ENCODE results near the gene CD59. TPM values are rescaled to one million over a fixed set of nuclear protein-coding genes. Genes with fewer than 3 reads are reported as not detected.

Gene CD59
- total RNA-seq, 3 donors from 2014 or later (not counting 1 experiment from before 2014, with no cell fraction given), result 25.0 to 29.4 (median 26.4) TPM

GRCh38 chr11:33667819-33668467, 68.3 kb downstream of the CD59 start:
- Histone ChIP-seq H3K36me3 (ENCODE audit: control insufficient read depth, insufficient read depth, low read length) (no peaks in the 10 kb centered on the region), H3K27me3 (ENCODE audit: control insufficient read depth, insufficient read depth, low read length) (no peaks in the 10 kb centered on the region), H3K27ac (ENCODE audit: low read length) (no peak overlapping the region), H3K4me3 (ENCODE audit: low read length) (no peak overlapping the region), H3K9me3 (ENCODE audit: control insufficient read depth, insufficient read depth, low read length) (no peaks in the 10 kb centered on the region), H3K4me1 (ENCODE audit: control insufficient read depth, insufficient read depth, low read length) (no peaks in the 10 kb centered on the region)
- peaks cover 9 to 48% of the 10 kb centered on the region in 2 donors for H3K27me3 Mint-ChIP-seq (ENCODE audit: low read depth in 2 of 2)
- intact Hi-C loops (cut with micrococcal nuclease), result no loop called here
- 89% methylated on average over 18 of the region's 18 CpGs for WGBS (ENCODE audit: insufficient coverage)
- peaks cover 0 to 8% of the 10 kb centered on the region in 2 donors for H3K4me1 Mint-ChIP-seq
- no peaks in the 10 kb centered on the region for H3K9me3 Mint-ChIP-seq
- no peak for TF ChIP-seq CTCF (IDR thresholded peaks at IDR 0.05)
- ATAC-seq (no peak), DNase-seq (no peak)
- H3K27ac Mint-ChIP-seq, result no peak overlapping the region
- H3K4me3 Mint-ChIP-seq, result no peak overlapping the region
- no peaks in the 10 kb centered on the region for H3K36me3 Mint-ChIP-seq

GRCh38 chr11:33665350-33666106, 70.7 kb downstream of the CD59 start:
- WGBS (ENCODE audit: insufficient coverage), result 73% methylated on average over 6 of the region's 6 CpGs
- DNase-seq (no peak), ATAC-seq (no peak)
- peaks cover 0 to 5% of the 10 kb centered on the region in 2 donors for H3K4me1 Mint-ChIP-seq
- H3K36me3 Mint-ChIP-seq, result no peaks in the 10 kb centered on the region
- Histone ChIP-seq H3K27me3 (ENCODE audit: control insufficient read depth, insufficient read depth, low read length) (no peaks in the 10 kb centered on the region), H3K4me1 (ENCODE audit: control insufficient read depth, insufficient read depth, low read length) (no peaks in the 10 kb centered on the region), H3K27ac (ENCODE audit: low read length) (no peak overlapping the region), H3K36me3 (ENCODE audit: control insufficient read depth, insufficient read depth, low read length) (no peaks in the 10 kb centered on the region), H3K9me3 (ENCODE audit: control insufficient read depth, insufficient read depth, low read length) (no peaks in the 10 kb centered on the region), H3K4me3 (ENCODE audit: low read length) (no peak overlapping the region)
- H3K9me3 Mint-ChIP-seq, result no peaks in the 10 kb centered on the region
- no peak overlapping the region for H3K27ac Mint-ChIP-seq
- TF ChIP-seq CTCF (IDR thresholded peaks at IDR 0.05), result no peak
- no peak overlapping the region for H3K4me3 Mint-ChIP-seq
- intact Hi-C loops (cut with micrococcal nuclease), result no loop called here
- H3K27me3 Mint-ChIP-seq (ENCODE audit: low read depth in 2 of 2), result peaks cover 11 to 30% of the 10 kb centered on the region in 2 donors

GRCh38 chr11:33664827-33665226, 71.4 kb downstream of the CD59 start:
- Histone ChIP-seq H3K4me3 (ENCODE audit: low read length) (no peak overlapping the region), H3K9me3 (ENCODE audit: control insufficient read depth, insufficient read depth, low read length) (no peaks in the 10 kb centered on the region), H3K4me1 (ENCODE audit: control insufficient read depth, insufficient read depth, low read length) (no peaks in the 10 kb centered on the region), H3K36me3 (ENCODE audit: control insufficient read depth, insufficient read depth, low read length) (no peaks in the 10 kb centered on the region), H3K27ac (ENCODE audit: low read length) (no peak overlapping the region), H3K27me3 (ENCODE audit: control insufficient read depth, insufficient read depth, low read length) (no peaks in the 10 kb centered on the region)
- TF ChIP-seq CTCF (IDR thresholded peaks at IDR 0.05), result no peak
- H3K27me3 Mint-ChIP-seq (ENCODE audit: low read depth in 2 of 2), result peaks cover 11 to 23% of the 10 kb centered on the region in 2 donors
- H3K4me1 Mint-ChIP-seq, result no peaks in the 10 kb centered on the region
- no peak overlapping the region for H3K27ac Mint-ChIP-seq
- 89% methylated on average over 4 of the region's 4 CpGs for WGBS (ENCODE audit: insufficient coverage)
- H3K4me3 Mint-ChIP-seq, result no peak overlapping the region
- intact Hi-C loops (cut with micrococcal nuclease), result no loop called here
- ATAC-seq, result no peak
- no peak for DNase-seq
- no peaks in the 10 kb centered on the region for H3K9me3 Mint-ChIP-seq
- H3K36me3 Mint-ChIP-seq, result no peaks in the 10 kb centered on the region
